CD4-positive, CD25-positive, alpha-beta regulatory T cell (primary cell): ENCODE data around the gene SLC16A2. TPM values are rescaled to one million over a fixed set of nuclear protein-coding genes. Genes with fewer than 3 reads are reported as not detected.

Experiments
- ATAC-seq, 2 donors: fragments of 150-1000 bp; cut with Tn5 transposase; one replicate each; pipeline ENCODE4 v1.10.0; 2021; ENCODE audit warnings: low read depth in 2 of 2, moderate number of reproducible peaks in 2 of 2, moderate library complexity in 1 of 2
- DNase-seq, 3 donors: peaks; one replicate each; pipeline versions ENCODE4 v3.0.0 to v3.0.0-alpha.2; 2012 to 2022; ENCODE audit warnings: mixed read lengths in 1 of 3
- H3K27ac ChIP-seq: one replicate; pipeline ENCODE4 v1.7.0; 2013; ENCODE audit warnings: mild to moderate bottlenecking, low read length; ENCODE audit not compliant: insufficient read depth, poor library complexity, severe bottlenecking
- H3K27me3 ChIP-seq: one replicate; pipeline ENCODE4 v1.7.0; 2013; ENCODE audit warnings: low read length; ENCODE audit not compliant: control insufficient read depth, insufficient read depth
- H3K36me3 ChIP-seq: one replicate; pipeline ENCODE4 v1.7.0; 2013; ENCODE audit warnings: mild to moderate bottlenecking, low read length, moderate library complexity; ENCODE audit not compliant: control insufficient read depth, insufficient read depth
- H3K4me1 ChIP-seq: 2 replicates; pipeline ENCODE4 v1.7.0; 2013; ENCODE audit warnings: mild to moderate bottlenecking, low read length; ENCODE audit not compliant: insufficient read depth, control insufficient read depth, poor library complexity, severe bottlenecking
- H3K4me3 ChIP-seq: one replicate; pipeline ENCODE4 v1.7.0; 2013; ENCODE audit warnings: low read depth, mild to moderate bottlenecking, low read length, moderate library complexity
- H3K9me3 ChIP-seq, 2 experiments: 1 replicate in 1 of 2; 2 replicates in 1 of 2; pipeline ENCODE4 v1.7.0; 2013; ENCODE audit warnings: low read length in 2 of 2, mild to moderate bottlenecking in 1 of 2, moderate library complexity in 1 of 2; ENCODE audit not compliant: control insufficient read depth in 2 of 2
- H3K27ac Mint-ChIP-seq, 3 donors: one replicate each; pipeline ENCODE4 v1.8.0; 2020 to 2022; ENCODE audit warnings: mild to moderate bottlenecking in 3 of 3, mixed read lengths in 3 of 3, moderate library complexity in 2 of 3
- H3K27me3 Mint-ChIP-seq: one replicate; pipeline ENCODE4 v1.8.0; 2022; ENCODE audit warnings: mild to moderate bottlenecking, mixed read lengths
- H3K36me3 Mint-ChIP-seq: one replicate; pipeline ENCODE4 v1.8.0; 2020; ENCODE audit warnings: mixed read lengths
- H3K4me1 Mint-ChIP-seq, 4 donors: one replicate each; pipeline ENCODE4 v1.8.0; 2020 to 2022; ENCODE audit warnings: mixed read lengths in 4 of 4, mild to moderate bottlenecking in 1 of 4
- H3K4me3 Mint-ChIP-seq, 4 donors: one replicate each; pipeline ENCODE4 v1.8.0; 2020 to 2022; ENCODE audit warnings: mild to moderate bottlenecking in 4 of 4, mixed read lengths in 4 of 4, moderate library complexity in 3 of 4
- H3K9me3 Mint-ChIP-seq, 7 donors: one replicate each; pipeline ENCODE4 v1.8.0; 2020 to 2022; ENCODE audit warnings: mixed read lengths in 7 of 7, mild to moderate bottlenecking in 3 of 7, moderate library complexity in 2 of 7
- polyA plus RNA-seq, 4 donors: library from polyadenylated mRNA; unstranded; fragments of 300-500 nt; fragmentation: Illumina TruSeq; gene quantifications; one replicate each; pipeline ENCODE4 v1.2.3, GENCODE V29; 2021
- total RNA-seq: library from RNA; stranded (reverse); gene quantifications from one replicate; pipeline ENCODE4 v1.2.3, GENCODE V29; 2022

SLC16A2 gene
- total and polyA plus RNA-seq, 5 donors from 2014 or later = 0.15 to 0.17 TPM; not detected in 3

DNA sequence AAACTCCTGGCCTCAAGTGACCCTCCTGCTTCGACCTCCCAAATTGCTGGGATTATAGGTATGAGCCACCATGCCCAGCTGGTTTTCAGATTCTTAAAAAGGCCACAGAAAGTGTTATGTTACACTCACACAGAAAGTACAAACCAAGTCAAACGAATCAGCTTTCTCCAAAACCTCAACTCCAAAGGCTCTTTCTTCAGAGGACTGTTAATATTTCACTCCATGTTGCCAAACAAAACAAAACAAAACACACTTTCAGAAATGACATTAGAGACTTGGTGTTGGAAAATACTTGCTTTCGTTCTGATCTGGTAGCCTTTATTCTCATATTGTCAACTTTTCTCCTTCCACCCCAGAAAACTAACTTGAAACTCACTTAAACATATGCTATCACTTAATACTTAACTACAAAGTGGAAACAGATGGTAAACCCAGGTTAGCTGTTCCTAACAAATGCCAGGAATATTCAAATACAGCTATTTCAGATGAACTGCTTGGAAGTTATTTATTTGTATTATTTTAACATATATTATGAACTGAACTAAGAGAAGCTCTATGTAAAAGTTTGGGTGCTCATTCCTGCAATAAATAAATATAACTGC, 158.4 kb downstream of the SLC16A2 start:
- Histone ChIP-seq H3K4me3 (no peak overlapping the region), H3K36me3 (peaks cover 7% of the 10 kb centered on the region), H3K27me3 (no peaks in the 10 kb centered on the region), H3K27ac (no peak overlapping the region), H3K4me1 (no peaks in the 10 kb centered on the region), H3K9me3 (no peaks in the 10 kb centered on the region)
- Mint-ChIP-seq H3K4me3 (no peak overlapping the region), H3K36me3 (peaks cover 5% of the 10 kb centered on the region), H3K27ac (no peak overlapping the region), H3K4me1 (no peaks in the 10 kb centered on the region), H3K27me3 (no peaks in the 10 kb centered on the region), H3K9me3 (no peaks in the 10 kb centered on the region)
- DNase-seq (no peak), ATAC-seq (no peak)

Other genes with a start within 250 kb of the SLC16A2 start
- not detected for gene ZCCHC13, start 117.3 kb upstream of the SLC16A2 start, total RNA-seq
- not detected for gene ZCCHC13, start 117.3 kb upstream of the SLC16A2 start, polyA plus RNA-seq
- gene RLIM, start 193.1 kb downstream of the SLC16A2 start, total RNA-seq = 49.7 TPM
- 1 to 10 TPM; 4.8 to 9.9 (median 6.8) TPM for gene RLIM, start 193.1 kb downstream of the SLC16A2 start, polyA plus RNA-seq